B cell (primary cell): Measurements from ENCODE around the gene EML3. TPM values are rescaled to one million over a fixed set of nuclear protein-coding genes. Genes with fewer than 3 reads are reported as not detected.

ENCODE experiments used
- ATAC-seq: fragments of 200-7000 bp; cut with Tn5 transposase; one replicate; pipeline ENCODE4 v1.10.0; 2021; ENCODE audit warnings: low read depth, mild to moderate bottlenecking, moderate number of reproducible peaks, moderate library complexity
- CTCF ChIA-PET: fragments of 350-600 bp; sonication (Branson Sonifier 250); formaldehyde crosslinking; loops from one replicate; lab custom pipeline; 2021; ENCODE audit warnings: antibody characterized with exemption, inconsistent platforms; lab: Charles Lee
- POLR2A ChIA-PET: fragments of 350-600 bp; sonication (Branson Sonifier 250); formaldehyde crosslinking; loops from one replicate; lab custom pipeline; 2021; ENCODE audit warnings: antibody characterized with exemption; lab: Charles Lee
- DNase-seq: peaks from one replicate; pipeline ENCODE4 v3.0.0; 2013
- H2AFZ ChIP-seq: 2 replicates; pipeline ENCODE4 v1.6.1; 2012; ENCODE audit warnings: mild to moderate bottlenecking, low read depth, low read length; ENCODE audit not compliant: insufficient read depth, poor library complexity, severe bottlenecking
- H3K27ac ChIP-seq, 2 donors: 1 replicate in 1 of 2; 2 replicates in 1 of 2; pipeline ENCODE4 v1.5.1; 2012 to 2013; ENCODE audit warnings: low read length in 2 of 2, mild to moderate bottlenecking in 2 of 2, moderate library complexity in 1 of 2
- H3K27me3 ChIP-seq, 4 experiments: fragments of 200-600 bp in 1 of 4; sonication (generic) in 1 of 4; replicated peaks in 1 of 4; 1 replicate in 2 of 4; 2 replicates in 2 of 4; pipeline versions ENCODE4 v1.6.1 to v1.7.0; 2013 to 2016; ENCODE audit warnings: low read length in 3 of 4, mild to moderate bottlenecking in 2 of 4, mixed read lengths in 1 of 4, moderate library complexity in 1 of 4; ENCODE audit not compliant: insufficient read depth in 4 of 4, control insufficient read depth in 3 of 4; ENCODE audit errors: control extremely low read depth in 1 of 4
- H3K36me3 ChIP-seq, 2 experiments: replicated peaks in 1 of 2; 1 replicate in 1 of 2; 2 replicates in 1 of 2; pipeline versions ENCODE4 v1.6.1 to v1.7.1; 2013; ENCODE audit warnings: low read length in 1 of 2; ENCODE audit not compliant: insufficient read depth in 2 of 2, control insufficient read depth in 1 of 2; ENCODE audit errors: control extremely low read depth in 1 of 2, extremely low read depth in 1 of 2
- H3K4me1 ChIP-seq, 2 donors: fragments of 200-600 bp in 1 of 2; sonication (generic) in 1 of 2; 1 replicate in 1 of 2; 2 replicates in 1 of 2; pipeline versions ENCODE4 v1.5.1 to v1.6.1; 2013 to 2017; ENCODE audit warnings: low read length in 2 of 2; ENCODE audit not compliant: control insufficient read depth in 2 of 2, insufficient read depth in 2 of 2
- H3K4me2 ChIP-seq: replicated peaks from 2 replicates; pipeline ENCODE3; 2012; ENCODE audit warnings: mild to moderate bottlenecking, low read depth, low read length; ENCODE audit not compliant: poor library complexity, severe bottlenecking
- H3K4me3 ChIP-seq, 5 experiments: fragments of 200-600 bp in 1 of 5; sonication (generic) in 1 of 5; 1 replicate in 3 of 5; 2 replicates in 2 of 5; pipeline versions ENCODE4 v1.5.1 to v1.7.0; 2011 to 2016; ENCODE audit warnings: low read length in 4 of 5, mild to moderate bottlenecking in 4 of 5, low read depth in 2 of 5, control low read depth in 1 of 5, moderate library complexity in 1 of 5; ENCODE audit not compliant: insufficient read depth in 1 of 5; ENCODE audit errors: control extremely low read depth in 1 of 5, extremely low read depth in 1 of 5
- H3K79me2 ChIP-seq: fragments of 200-600 bp; sonication (generic); one replicate; pipeline ENCODE4 v1.6.0; 2016; ENCODE audit warnings: low read length; ENCODE audit not compliant: control insufficient read depth, insufficient read depth
- H3K9ac ChIP-seq: fragments of 200-600 bp; sonication (generic); 2 replicates; pipeline ENCODE4 v1.6.1; 2017; ENCODE audit warnings: mild to moderate bottlenecking, low read length, moderate library complexity
- H3K9me3 ChIP-seq, 3 donors: one replicate each; pipeline versions ENCODE4 v1.6.1 to v1.7.1; 2013; ENCODE audit warnings: low read length in 2 of 3; ENCODE audit not compliant: control insufficient read depth in 2 of 3, insufficient read depth in 1 of 3; ENCODE audit errors: control extremely low read depth in 1 of 3
- H4K20me1 ChIP-seq: 2 replicates; pipeline ENCODE4 v1.6.0; 2012; ENCODE audit warnings: mild to moderate bottlenecking, low read length; ENCODE audit not compliant: insufficient read depth, control insufficient read depth, poor library complexity, severe bottlenecking
- H3K27ac Mint-ChIP-seq: one replicate; pipeline ENCODE4 v1.8.0; 2021; ENCODE audit warnings: mixed read lengths
- H3K27me3 Mint-ChIP-seq: one replicate; pipeline ENCODE4 v1.8.0; 2021; ENCODE audit warnings: mixed read lengths
- H3K4me1 Mint-ChIP-seq: one replicate; pipeline ENCODE4 v1.8.0; 2021; ENCODE audit warnings: mixed read lengths
- H3K4me3 Mint-ChIP-seq: one replicate; pipeline ENCODE4 v1.8.0; 2021; ENCODE audit warnings: mixed read lengths
- H3K9me3 Mint-ChIP-seq: one replicate; pipeline ENCODE4 v1.8.0; 2022; ENCODE audit warnings: mixed read lengths; ENCODE audit not compliant: insufficient read depth
- CTCF ChIP-seq: fragments of 200-600 bp; IDR thresholded peaks from one replicate; pipeline ENCODE4 v1.8.0; 2022; ENCODE audit warnings: antibody characterized with exemption, mild to moderate bottlenecking
- EZH2 ChIP-seq: IDR thresholded peaks from 2 replicates; pipeline ENCODE4 v1.6.1; 2012; ENCODE audit warnings: borderline replicate concordance, low read depth, mild to moderate bottlenecking, moderate library complexity, low read length; ENCODE audit not compliant: insufficient read depth, poor library complexity, severe bottlenecking
- WGBS: methylation state at CpG from one replicate; pipeline ENCODE4 v1.1.5; 2013; ENCODE audit warnings: missing lambda C conversion rate; ENCODE audit not compliant: insufficient coverage; 5-methylcytosine and 5-hydroxymethylcytosine counted together
- intact Hi-C: fragments of 100-400 bp; cut with micrococcal nuclease; formaldehyde crosslinking; loops from one replicate; pipeline ENCODE4 v1.10.0; 2022
- polyA plus RNA-seq: library from polyadenylated mRNA; depleted of rRNA; stranded (reverse); fragments of >200 nt; gene quantifications from 2 replicates; pipeline ENCODE4 v1.2.3, GENCODE V29; 2012
- total RNA-seq, 2 donors: library from RNA; stranded (reverse); fragments of 120-200 nt in 1 of 2; gene quantifications; 1 replicate in 1 of 2; 2 replicates in 1 of 2; pipeline versions ENCODE4 v1.2.3 to v1.2.4, GENCODE V29; 2013 to 2022

The EML3 gene
- total and polyA plus RNA-seq, 2 donors (not counting 1 experiment from before 2014, with no cell fraction given), result 127 to 128 TPM

GRCh38 chr11:62580959-62581715, 31.4 kb downstream of the EML3 start:
- CTCF ChIA-PET, result interaction anchor here (1.0 kb wide), 1 partner anchor 10 kb away, joined by 4 read pairs; the partner anchor contains the start of gene TUT1

More at GRCh38 chr11:62580959-62581715, 31.4 kb downstream of the EML3 start:
- no peaks in the 10 kb centered on the region for H3K9me3 Mint-ChIP-seq
- Histone ChIP-seq H4K20me1 (peaks cover 8% of the 10 kb centered on the region), H3K27me3 (no peaks in the 10 kb centered on the region), H3K79me2 (peaks cover 37% of the 10 kb centered on the region), H3K4me2 (no peak overlapping the region), H3K27ac (no peak overlapping the region), H3K36me3 (peaks cover 1 to 51% of the 10 kb centered on the region in 2 experiments), H2AFZ (no peak overlapping the region), H3K4me3 (no peak overlapping the region), H3K9me3 (no peaks in the 10 kb centered on the region), H3K9ac (no peak overlapping the region), H3K4me1 (no peaks in the 10 kb centered on the region)
- no peaks in the 10 kb centered on the region for H3K27me3 Mint-ChIP-seq
- DNase-seq, result no peak
- H3K27ac Mint-ChIP-seq, result no peak overlapping the region
- intact Hi-C loops, result no loop called here
- TF ChIP-seq CTCF (no peak), EZH2 (no peak)
- WGBS, result over 99% methylated on average over 9 of the region's 18 CpGs
- ATAC-seq, result no peak
- POLR2A ChIA-PET, result no interaction called here
- H3K4me3 Mint-ChIP-seq, result no peak overlapping the region
- H3K4me1 Mint-ChIP-seq, result peaks cover 3% of the 10 kb centered on the region
